Activated CD8-positive, alpha-beta memory T cell treated with anti-CD3 and anti-CD28 coated beads, Interleukin-2, amount 10 ng/mL, durations not matched to agents 7 days and 5 days (primary cell): ENCODE measurements around the gene MMP1. TPM values are rescaled to one million over a fixed set of nuclear protein-coding genes. Genes with fewer than 3 reads are reported as not detected.

ENCODE experiments used
- ATAC-seq: fragments of 150-1000 bp; cut with Tn5 transposase; one replicate; pipeline ENCODE4 v1.10.0; 2021; ENCODE audit warnings: moderate library complexity
- CTCF ChIA-PET: fragments of 350-600 bp; sonication (Branson Sonifier 250); formaldehyde crosslinking; loops from one replicate; lab custom pipeline; 2021; ENCODE audit warnings: antibody characterized with exemption; lab: Charles Lee
- DNase-seq: peaks from one replicate; pipeline ENCODE4 v3.0.0-alpha.2; 2020
- H3K27ac Mint-ChIP-seq: one replicate; pipeline ENCODE4 v1.8.0; 2021; ENCODE audit warnings: mild to moderate bottlenecking, mixed read lengths
- H3K27me3 Mint-ChIP-seq: one replicate; pipeline ENCODE4 v1.8.0; 2021; ENCODE audit warnings: mixed read lengths
- H3K36me3 Mint-ChIP-seq: one replicate; pipeline ENCODE4 v1.8.0; 2021; ENCODE audit warnings: mild to moderate bottlenecking, mixed read lengths
- H3K4me1 Mint-ChIP-seq: one replicate; pipeline ENCODE4 v1.8.0; 2021; ENCODE audit warnings: mixed read lengths
- H3K4me3 Mint-ChIP-seq: one replicate; pipeline ENCODE4 v1.8.0; 2021; ENCODE audit warnings: mild to moderate bottlenecking, moderate library complexity, mixed read lengths
- H3K9me3 Mint-ChIP-seq: one replicate; pipeline ENCODE4 v1.8.0; 2022; ENCODE audit warnings: low read depth, mixed read lengths
- total RNA-seq, 2 experiments: library from RNA; stranded (reverse); gene quantifications; one replicate each; pipeline ENCODE4 v1.2.3, GENCODE V29; 2021

MMP1 gene
- total RNA-seq, 2 experiments from 2014 or later, result not detected

DNA sequence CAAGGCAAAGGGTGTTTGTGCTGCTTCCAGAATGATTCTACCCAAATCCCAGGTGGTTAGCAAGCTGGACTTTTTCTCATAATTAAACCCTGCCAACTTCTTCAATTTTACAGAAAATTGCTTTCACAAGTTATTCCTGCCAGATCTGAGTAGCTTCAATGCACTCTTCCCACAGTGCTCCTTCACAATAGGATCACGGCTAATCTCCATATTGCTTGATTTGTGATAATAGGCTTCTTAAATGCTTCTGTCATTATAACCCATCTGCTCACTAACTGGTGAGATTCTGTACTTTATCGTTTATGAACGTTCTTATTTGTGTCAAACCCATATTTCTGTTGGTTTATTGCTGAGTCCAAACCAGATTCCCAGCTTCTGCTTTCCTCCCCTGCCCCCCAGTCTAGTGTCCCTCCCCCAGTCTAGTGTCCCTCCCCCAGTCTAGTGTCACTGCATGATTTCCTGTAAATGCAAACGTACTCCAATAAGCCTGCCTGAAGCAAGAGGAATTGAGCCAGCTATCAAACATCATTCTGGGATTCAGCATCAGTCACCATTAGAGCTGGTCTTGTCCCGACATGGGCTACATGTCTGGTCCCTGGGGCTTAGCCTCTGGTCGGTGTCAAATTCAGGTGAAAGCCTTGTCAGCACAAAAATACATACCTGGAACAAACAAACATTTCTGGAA lies 31.5 kb upstream of the MMP1 start:
- CTCF ChIA-PET, result no interaction called here
- Mint-ChIP-seq H3K27ac (no peak overlapping the region), H3K9me3 (no peaks in the 10 kb centered on the region), H3K4me3 (no peak overlapping the region), H3K27me3 (peaks cover 27% of the 10 kb centered on the region), H3K36me3 (no peaks in the 10 kb centered on the region), H3K4me1 (no peaks in the 10 kb centered on the region)
- ATAC-seq (no peak), DNase-seq (no peak)

DNA sequence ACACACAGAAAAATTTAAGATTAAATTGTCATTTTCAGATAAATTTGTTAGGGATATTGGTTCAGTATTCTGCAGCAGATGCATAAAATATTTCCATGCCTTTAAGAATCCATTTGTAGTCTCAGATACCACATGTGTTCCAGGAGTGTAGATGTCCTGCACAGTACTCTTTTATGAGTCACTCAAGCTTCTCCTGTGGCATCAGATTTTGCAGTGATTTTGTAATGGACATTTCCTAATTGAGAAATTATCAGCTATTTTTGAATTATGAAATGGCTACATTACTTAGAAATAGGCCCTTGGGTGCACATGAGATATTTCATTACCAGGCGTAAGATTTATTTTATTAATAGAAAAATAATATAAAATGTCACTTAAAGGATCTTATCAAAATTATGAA lies 26.6 kb upstream of the MMP1 start:
- ATAC-seq, result no peak

DNA sequence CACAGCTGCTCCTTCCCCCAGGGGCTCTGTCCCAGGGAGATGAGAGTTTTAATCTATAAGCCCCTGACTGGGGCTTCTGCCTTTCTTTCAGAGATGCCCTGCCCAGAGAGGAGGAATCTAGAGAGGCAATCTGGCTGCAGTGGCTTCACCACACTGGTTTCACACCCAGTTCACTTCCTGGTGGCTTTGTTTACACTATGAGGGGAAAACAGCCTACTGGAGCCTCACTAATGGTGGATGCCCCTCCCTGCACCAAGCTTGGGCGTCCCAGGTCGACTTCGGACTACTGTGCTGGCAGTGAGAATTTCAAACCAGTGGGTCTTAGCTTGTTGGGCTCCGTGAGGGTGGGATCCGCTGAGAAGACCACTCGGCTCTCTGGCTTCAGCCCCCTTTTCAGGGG lies 21.5 kb upstream of the MMP1 start:
- Mint-ChIP-seq H3K9me3 (no peaks in the 10 kb centered on the region), H3K4me3 (no peak overlapping the region), H3K27ac (no peak overlapping the region), H3K27me3 (no peaks in the 10 kb centered on the region), H3K4me1 (no peaks in the 10 kb centered on the region), H3K36me3 (no peaks in the 10 kb centered on the region)
- DNase-seq (no peak), ATAC-seq (no peak)
- CTCF ChIA-PET, result interaction anchor here (0.6 kb wide), 1 partner anchor 95 kb away, joined by 4 read pairs; no protein-coding TSS in a partner anchor

More for the DNA sequence above, 26.6 kb upstream of the MMP1 start:
- Mint-ChIP-seq H3K36me3 (no peaks in the 10 kb centered on the region), H3K27ac (no peak overlapping the region), H3K27me3 (no peaks in the 10 kb centered on the region), H3K4me3 (no peak overlapping the region), H3K9me3 (no peaks in the 10 kb centered on the region), H3K4me1 (no peaks in the 10 kb centered on the region)
- DNase-seq, result no peak
- CTCF ChIA-PET, result no interaction called here

DNA sequence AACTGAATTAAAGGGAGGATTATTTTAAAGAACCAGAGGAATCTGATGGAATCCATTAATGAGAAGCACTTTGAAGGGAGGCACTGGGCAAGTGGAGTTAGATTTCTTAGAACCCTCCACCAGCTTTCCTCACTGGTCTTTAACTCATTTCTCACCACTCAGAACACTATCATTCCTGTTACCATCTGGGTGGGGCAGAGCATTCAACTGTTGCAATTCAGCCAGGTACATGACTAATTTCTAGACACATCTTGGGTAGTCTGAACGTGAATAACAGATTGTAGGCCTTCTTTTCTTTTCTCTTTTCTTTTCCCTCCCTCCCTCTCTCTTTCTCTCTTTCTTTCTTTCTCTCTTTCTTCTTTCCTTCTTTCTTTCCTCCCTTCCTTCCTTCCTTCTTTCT lies 15.5 kb upstream of the MMP1 start:
- CTCF ChIA-PET, result no interaction called here
- Mint-ChIP-seq H3K4me1 (no peaks in the 10 kb centered on the region), H3K27me3 (peaks cover 9% of the 10 kb centered on the region), H3K27ac (no peak overlapping the region), H3K4me3 (no peak overlapping the region), H3K36me3 (no peaks in the 10 kb centered on the region), H3K9me3 (no peaks in the 10 kb centered on the region)
- DNase-seq (no peak), ATAC-seq (no peak)

DNA sequence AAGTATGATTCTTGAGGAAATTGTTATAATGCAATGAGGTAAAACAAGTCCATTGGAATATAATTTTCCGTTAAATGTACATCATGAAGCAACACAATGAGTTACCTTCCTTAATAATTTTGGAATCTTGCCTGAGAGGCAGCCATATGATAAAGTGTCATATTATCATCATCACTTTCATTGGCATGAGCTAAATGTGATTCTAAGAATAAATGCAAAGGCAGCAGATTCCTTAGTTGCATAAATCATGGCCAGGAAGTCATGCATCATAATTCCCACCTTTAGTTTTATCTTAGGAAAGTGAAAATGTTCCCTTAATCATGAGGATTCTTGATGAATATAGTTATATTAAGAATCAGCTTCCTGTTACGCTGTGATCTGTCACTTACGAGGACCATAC lies 14.2 kb upstream of the MMP1 start:
- Mint-ChIP-seq H3K9me3 (no peaks in the 10 kb centered on the region), H3K27ac (no peak overlapping the region), H3K4me1 (no peaks in the 10 kb centered on the region), H3K27me3 (peaks cover 9% of the 10 kb centered on the region), H3K36me3 (no peaks in the 10 kb centered on the region), H3K4me3 (no peak overlapping the region)
- CTCF ChIA-PET, result no interaction called here
- no peak for DNase-seq
- no peak for ATAC-seq

DNA sequence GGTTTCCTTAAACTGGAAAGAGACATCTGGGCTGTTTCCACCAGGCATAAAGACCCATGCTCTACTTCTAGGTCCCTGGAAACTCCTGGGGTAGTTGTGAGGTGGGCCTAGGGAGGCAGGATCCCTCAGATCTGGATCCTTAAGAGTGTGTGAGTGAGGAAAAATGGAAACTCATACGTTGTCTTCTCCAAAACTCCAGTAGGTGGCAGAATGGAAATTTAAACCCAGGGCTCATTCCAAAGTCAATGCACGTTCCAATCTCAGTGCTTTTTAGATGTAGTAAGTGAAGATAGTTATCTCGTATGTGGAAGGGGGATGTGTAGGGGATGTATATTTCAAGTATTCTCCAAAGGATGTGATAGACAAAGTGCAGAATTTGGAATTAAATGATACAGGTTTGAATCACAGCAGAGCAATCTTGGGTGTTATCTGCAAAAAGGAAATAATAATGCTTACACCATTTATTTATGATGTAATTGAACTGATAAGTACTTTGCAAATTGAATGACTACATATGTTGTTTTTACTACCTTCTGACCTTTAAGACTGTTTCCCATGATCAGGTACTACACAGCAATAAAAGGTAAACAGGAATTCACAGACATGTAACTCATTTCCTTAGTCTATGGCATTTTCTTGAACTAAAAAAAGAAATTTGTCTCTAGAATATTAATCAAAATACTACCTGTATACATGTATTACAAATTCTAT lies 13.1 kb upstream of the MMP1 start:
- Mint-ChIP-seq H3K27me3 (peaks cover 9% of the 10 kb centered on the region), H3K4me1 (no peaks in the 10 kb centered on the region), H3K36me3 (no peaks in the 10 kb centered on the region), H3K9me3 (no peaks in the 10 kb centered on the region), H3K27ac (no peak overlapping the region), H3K4me3 (no peak overlapping the region)
- ATAC-seq, result no peak
- CTCF ChIA-PET, result no interaction called here
- no peak for DNase-seq

DNA sequence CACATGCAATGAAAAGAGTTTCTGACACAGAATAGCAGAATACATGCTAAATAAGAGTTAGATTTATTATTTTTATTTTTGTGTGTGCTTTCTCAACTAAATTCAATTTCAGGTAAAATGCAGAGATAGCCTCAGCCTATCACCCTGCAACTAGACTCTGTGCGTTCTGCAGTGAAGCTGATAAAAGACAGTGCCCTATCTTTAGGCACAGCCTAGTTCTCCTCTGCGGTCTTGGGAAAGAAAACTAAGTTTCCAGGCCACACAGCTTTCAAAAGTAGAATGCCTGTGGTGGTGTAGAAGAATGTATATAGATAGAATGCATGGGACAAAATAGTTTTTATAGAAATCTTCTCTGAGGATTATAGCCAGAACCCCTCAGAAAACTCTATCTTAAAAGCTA lies 12.0 kb upstream of the MMP1 start:
- no peak overlapping the region for H3K27ac Mint-ChIP-seq
- H3K4me3 Mint-ChIP-seq, result no peak overlapping the region
- H3K9me3 Mint-ChIP-seq, result no peaks in the 10 kb centered on the region
- H3K36me3 Mint-ChIP-seq, result no peaks in the 10 kb centered on the region
- H3K4me1 Mint-ChIP-seq, result no peaks in the 10 kb centered on the region
- no peak for ATAC-seq
- DNase-seq, result no peak
- CTCF ChIA-PET, result no interaction called here
- peaks cover 11% of the 10 kb centered on the region for H3K27me3 Mint-ChIP-seq

DNA sequence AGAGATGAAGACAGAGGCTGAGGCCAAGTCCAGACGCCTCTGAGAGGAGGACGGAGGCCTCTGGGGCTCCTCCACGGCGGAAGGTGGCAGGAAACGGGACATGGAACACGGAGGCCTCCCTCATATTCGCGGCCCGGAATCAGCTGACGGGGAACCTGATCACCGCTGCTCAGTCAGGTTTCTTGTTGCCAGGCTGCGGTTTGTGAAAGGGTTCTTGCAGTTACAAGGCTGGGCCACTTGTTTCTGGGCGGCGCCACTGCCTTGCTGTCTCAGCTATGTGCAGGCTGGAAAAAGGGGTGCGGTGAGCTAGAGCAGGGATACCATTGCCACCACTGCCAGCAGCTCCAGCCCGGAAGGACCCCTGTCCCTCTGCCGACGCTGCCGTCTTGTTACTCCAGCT lies 10.0 kb upstream of the MMP1 start:
- no peak overlapping the region for H3K27ac Mint-ChIP-seq
- CTCF ChIA-PET, result no interaction called here
- no peaks in the 10 kb centered on the region for H3K36me3 Mint-ChIP-seq
- H3K4me3 Mint-ChIP-seq, result no peak overlapping the region
- H3K27me3 Mint-ChIP-seq, result peaks cover 13% of the 10 kb centered on the region
- H3K4me1 Mint-ChIP-seq, result no peaks in the 10 kb centered on the region
- DNase-seq (no peak), ATAC-seq (peak; percentile 47)
- H3K9me3 Mint-ChIP-seq, result no peaks in the 10 kb centered on the region

DNA sequence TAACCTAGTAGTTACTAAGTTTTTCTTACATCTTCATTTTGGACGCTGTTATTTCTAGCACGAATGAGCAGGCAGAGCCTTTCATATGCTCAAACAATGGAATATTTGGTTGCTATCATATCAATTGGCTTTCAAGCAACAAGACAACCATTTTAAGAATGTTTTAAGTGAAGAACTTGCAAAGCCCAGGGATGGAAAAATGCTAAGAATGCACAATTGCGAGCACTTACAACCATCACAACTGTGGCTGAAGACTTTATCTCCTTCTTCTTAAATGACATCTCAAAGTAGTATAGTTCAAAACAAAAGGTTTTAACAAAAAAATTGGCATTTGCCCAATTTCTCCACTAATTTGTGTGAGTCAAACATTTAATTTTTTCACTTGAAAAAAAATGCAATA lies 8.3 kb upstream of the MMP1 start:
- H3K4me1 Mint-ChIP-seq, result no peaks in the 10 kb centered on the region
- no peak overlapping the region for H3K27ac Mint-ChIP-seq
- no peak overlapping the region for H3K4me3 Mint-ChIP-seq
- CTCF ChIA-PET, result no interaction called here
- DNase-seq (no peak), ATAC-seq (no peak)
- peaks cover 13% of the 10 kb centered on the region for H3K27me3 Mint-ChIP-seq
- no peaks in the 10 kb centered on the region for H3K9me3 Mint-ChIP-seq
- H3K36me3 Mint-ChIP-seq, result no peaks in the 10 kb centered on the region

DNA sequence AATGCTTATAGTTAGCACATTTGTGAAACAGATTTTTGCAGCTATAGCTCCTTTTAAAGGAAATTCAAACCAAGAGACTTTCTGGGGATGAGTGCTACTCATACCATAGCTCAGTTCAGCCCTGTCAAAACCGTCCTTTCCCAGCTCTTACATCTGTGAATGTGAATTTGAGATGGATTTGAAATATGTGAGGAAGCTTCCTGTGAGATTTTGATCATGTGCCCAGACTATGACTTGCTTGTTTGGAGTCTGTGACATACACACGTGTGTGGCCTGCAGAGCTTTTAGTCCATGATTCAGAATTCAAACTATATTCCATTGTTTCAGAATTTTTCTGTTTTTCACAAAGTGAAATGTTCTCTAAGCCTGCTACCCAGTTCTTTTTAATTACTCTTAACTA lies 4.4 kb upstream of the MMP1 start:
- CTCF ChIA-PET, result no interaction called here

DNA sequence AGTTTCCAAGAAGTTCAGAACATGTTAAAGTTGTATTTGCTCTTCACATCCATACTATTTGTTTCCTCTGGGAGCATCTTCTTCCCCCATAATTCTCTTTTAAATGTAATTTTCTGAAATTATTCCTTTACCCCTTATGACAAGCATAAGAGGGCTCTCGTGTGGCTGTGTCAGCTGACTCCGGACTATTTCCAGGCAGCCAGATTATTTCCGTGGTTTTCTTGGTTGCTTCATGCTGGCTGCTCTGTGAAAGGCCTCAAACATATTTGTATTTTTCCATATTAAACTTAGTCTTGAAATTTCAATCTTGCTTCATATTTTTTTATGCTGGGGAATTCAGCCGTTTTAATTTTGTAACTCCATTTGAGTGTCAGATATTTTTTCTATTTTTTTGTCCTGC lies 2.8 kb upstream of the MMP1 start:
- H3K27me3 Mint-ChIP-seq, result peaks cover 6% of the 10 kb centered on the region
- no peaks in the 10 kb centered on the region for H3K36me3 Mint-ChIP-seq
- CTCF ChIA-PET, result no interaction called here
- no peak overlapping the region for H3K27ac Mint-ChIP-seq
- no peak overlapping the region for H3K4me3 Mint-ChIP-seq
- H3K9me3 Mint-ChIP-seq, result no peaks in the 10 kb centered on the region
- DNase-seq, result no peak
- H3K4me1 Mint-ChIP-seq, result no peaks in the 10 kb centered on the region
- no peak for ATAC-seq

More for the DNA sequence above, 4.4 kb upstream of the MMP1 start:
- ATAC-seq, result no peak
- Mint-ChIP-seq H3K4me1 (no peaks in the 10 kb centered on the region), H3K4me3 (no peak overlapping the region), H3K9me3 (no peaks in the 10 kb centered on the region), H3K36me3 (no peaks in the 10 kb centered on the region), H3K27me3 (peaks cover 7% of the 10 kb centered on the region), H3K27ac (no peak overlapping the region)
- no peak for DNase-seq

DNA sequence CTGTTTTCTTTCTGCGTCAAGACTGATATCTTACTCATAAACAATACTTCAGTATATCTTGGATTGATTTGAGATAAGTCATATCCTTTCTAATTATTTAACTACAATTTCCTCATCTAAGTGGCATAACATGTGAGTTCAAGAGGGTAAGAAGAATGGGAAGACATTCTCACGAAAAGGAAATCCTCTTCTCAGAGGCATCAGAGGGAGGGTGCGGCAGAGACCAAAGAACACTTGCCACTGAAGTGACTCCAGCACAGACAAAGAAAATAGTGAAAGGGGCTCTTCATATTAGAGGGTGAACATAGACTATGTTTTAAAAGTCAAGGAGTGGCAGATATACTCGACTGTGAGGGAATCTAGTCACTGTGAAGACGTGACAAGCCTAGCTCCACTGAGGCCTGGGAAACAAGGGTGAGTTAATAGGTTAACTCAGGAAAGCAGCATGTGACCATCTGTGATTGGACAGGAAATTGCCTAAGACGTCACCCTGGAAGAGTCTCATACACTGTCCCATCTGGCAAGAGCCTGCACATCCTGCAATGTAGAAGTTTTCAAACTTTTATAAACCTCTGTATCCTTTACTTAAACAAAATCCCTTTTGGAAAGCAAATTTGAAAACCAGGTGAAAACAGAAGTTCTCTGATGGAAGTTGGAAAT lies 1.9 kb upstream of the MMP1 start:
- Mint-ChIP-seq H3K4me3 (no peak overlapping the region), H3K27ac (no peak overlapping the region), H3K36me3 (no peaks in the 10 kb centered on the region), H3K4me1 (no peaks in the 10 kb centered on the region), H3K9me3 (no peaks in the 10 kb centered on the region), H3K27me3 (peaks cover 5% of the 10 kb centered on the region)
- no peak for ATAC-seq
- CTCF ChIA-PET, result no interaction called here
- DNase-seq, result no peak

DNA sequence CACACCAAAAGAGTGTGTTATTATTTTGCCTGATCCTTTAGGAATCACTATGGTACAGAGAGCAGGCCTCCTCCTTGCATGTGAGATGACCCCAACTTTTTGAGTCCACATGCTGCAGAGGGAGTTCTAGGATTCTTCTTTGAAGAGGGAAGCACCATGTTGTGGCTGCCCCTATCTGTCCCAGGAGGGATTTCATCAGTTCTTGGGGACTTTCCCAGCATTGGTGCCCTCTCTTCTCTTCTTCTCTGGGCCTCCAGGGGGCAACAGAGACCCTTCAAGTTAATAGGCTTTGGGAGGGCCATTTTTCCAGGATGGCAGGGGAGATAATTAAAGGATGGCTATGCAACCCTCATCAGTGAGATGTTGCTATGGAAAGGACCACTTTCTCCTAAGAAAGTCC lies 3.6 kb downstream of the MMP1 start:
- H3K4me1 Mint-ChIP-seq, result no peaks in the 10 kb centered on the region
- DNase-seq, result no peak
- H3K9me3 Mint-ChIP-seq, result no peaks in the 10 kb centered on the region
- CTCF ChIA-PET, result interaction anchor here (0.6 kb wide), 1 partner anchor 260 kb away, joined by 3 read pairs; no protein-coding TSS in a partner anchor
- H3K36me3 Mint-ChIP-seq, result no peaks in the 10 kb centered on the region
- H3K27me3 Mint-ChIP-seq, result no peaks in the 10 kb centered on the region
- no peak overlapping the region for H3K4me3 Mint-ChIP-seq
- no peak for ATAC-seq
- no peak overlapping the region for H3K27ac Mint-ChIP-seq
